ENCODE measurements around the gene ACHE. TPM values are rescaled to one million over a fixed set of nuclear protein-coding genes. Genes with fewer than 3 reads are reported as not detected.

ACHE gene
- total RNA-seq = 0.16 TPM in 1 of 2 replicates, not detected in the other

DNA sequence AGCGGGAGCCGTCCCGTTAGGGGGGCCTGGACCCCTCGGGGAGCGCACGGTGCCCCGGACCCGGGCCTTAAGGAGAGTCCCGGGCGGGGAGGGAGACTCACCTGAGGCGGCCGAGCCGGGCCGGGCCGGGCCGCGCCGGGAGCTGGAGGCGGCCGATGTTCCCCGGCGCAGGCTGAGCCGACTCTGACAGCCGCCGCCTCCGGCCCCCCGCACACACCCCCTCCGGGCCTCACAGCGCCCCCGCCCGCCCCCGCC lies at the start of gene ACHE:
TSS of gene ACHE (minus strand) at position 188 of the 255 bp plus-strand sequence. CDS start 1,656 bp downstream, outside the sequence.

DNA sequence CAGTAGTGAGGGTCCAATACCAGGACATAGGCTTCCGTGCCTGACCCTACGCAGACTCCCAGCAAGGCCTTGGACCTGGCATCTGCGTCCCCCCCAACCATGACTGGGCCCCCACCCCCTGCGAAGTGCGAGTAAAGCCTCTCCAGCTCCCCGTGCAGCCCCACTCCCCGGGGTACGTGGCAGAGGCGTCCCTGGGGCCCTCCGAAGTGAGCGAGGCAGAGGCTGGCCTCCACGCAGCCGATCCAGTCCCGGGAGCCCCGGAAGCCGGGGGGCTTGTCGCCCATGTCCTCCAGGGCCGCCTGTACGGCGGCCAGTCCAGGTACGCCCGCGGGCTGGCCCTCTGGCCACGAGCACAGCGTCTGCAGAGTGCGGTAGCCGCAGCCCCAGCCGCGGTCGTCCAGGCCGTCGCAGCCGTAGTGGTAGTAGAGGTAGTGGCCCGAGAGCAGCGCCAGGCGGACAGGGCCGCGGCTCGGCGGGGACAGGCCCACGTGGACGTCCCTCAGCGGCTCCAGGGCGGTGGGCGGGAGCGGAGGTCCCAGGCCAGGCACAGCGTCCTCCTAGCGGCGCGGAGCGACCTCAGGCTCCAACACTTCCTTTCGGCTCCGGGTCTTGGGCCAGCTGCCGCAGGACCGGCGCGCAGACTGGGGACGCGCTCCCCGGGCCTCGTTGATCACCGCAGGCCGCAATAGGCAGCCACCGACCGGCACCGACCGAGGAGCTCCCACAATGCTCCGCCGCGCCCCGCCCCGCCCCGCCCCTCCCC lies 6.5 kb downstream of the ACHE start, which contains the start of gene UFSP1:
TSS of gene UFSP1 (minus strand) at position 728 of the 763 bp plus-strand sequence. CDS start at position 284, 444 bp downstream.

DNA sequence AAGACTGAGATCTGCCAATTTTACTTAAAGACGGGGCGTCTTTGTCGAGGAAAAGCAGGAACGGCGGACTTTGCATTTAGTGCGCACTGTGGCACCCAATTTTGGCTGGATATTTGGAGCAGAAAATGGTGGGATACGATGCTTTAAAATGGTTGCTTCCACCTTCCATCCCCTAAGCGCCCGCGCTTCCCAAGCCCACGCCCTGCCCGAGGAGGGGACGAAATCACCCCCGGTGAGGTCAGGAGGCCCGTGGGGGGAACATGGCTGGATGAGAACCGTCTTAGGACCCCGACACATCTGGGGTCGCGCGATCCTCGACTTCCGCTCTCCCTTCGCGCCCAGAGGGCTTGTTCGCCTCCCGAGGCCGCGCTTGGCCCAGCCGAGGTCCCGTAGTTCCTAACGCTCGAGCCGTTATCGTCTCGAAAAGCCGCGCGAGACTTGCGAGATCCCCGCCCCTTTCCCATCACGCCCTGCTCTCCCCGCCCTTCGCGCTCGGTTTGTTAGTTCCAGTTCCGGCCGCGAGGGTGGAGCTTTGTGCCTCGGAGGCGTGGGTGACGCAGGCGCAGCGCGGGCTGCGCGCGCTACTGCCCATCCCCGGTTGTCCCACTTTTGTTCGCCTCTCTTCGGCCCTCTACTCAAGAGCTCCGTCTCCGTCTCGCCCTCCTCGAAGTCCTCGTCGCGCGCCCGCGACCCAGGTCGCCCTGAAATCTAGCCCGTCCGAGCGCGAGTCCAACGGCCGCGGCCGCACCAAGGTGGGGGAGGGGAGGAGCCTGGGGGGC lies 20.9 kb downstream of the ACHE start, which contains the start of gene SRRT:
TSS of gene SRRT (plus strand) at position 527 of the 779 bp plus-strand sequence. CDS start 488 bp downstream, outside the sequence.

DNA sequence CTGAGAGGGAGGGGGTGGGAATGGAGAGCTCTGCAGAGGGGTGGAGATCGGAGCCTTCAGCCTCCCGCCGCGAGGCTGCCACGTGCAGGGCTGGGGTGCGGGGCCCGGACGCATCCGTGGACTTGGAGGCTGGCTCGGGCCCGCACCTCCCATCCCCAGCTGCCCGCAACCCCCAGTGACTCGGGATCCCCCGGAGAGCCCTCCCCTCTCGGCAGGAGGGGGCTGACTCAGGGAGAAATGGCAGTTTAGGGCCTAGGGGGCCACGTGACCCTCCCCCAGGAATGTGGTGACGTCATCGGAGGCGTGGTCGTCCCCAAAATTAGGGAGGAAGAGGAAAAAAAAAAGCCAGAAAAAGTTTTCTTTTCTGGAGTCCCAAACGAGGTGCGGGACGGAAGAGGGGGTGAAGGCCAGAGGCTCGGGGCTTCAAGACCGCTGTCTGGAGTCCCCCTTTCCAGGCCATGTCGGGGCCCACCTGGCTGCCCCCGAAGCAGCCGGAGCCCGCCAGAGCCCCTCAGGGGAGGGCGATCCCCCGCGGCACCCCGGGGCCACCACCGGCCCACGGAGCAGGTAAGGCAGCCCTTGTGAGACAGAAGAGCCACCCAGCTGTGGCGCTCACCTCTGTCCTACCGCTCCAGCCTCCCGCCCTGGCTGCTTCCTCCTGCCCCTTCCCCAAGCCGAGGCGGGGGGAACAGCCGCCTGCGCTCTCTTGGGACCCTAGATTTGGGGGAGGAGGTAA lies 28.5 kb downstream of the ACHE start, which contains the start of gene TRIP6:
TSS of gene TRIP6 (plus strand) at position 348 of the 736 bp plus-strand sequence. CDS start at position 459, 111 bp downstream.

DNA sequence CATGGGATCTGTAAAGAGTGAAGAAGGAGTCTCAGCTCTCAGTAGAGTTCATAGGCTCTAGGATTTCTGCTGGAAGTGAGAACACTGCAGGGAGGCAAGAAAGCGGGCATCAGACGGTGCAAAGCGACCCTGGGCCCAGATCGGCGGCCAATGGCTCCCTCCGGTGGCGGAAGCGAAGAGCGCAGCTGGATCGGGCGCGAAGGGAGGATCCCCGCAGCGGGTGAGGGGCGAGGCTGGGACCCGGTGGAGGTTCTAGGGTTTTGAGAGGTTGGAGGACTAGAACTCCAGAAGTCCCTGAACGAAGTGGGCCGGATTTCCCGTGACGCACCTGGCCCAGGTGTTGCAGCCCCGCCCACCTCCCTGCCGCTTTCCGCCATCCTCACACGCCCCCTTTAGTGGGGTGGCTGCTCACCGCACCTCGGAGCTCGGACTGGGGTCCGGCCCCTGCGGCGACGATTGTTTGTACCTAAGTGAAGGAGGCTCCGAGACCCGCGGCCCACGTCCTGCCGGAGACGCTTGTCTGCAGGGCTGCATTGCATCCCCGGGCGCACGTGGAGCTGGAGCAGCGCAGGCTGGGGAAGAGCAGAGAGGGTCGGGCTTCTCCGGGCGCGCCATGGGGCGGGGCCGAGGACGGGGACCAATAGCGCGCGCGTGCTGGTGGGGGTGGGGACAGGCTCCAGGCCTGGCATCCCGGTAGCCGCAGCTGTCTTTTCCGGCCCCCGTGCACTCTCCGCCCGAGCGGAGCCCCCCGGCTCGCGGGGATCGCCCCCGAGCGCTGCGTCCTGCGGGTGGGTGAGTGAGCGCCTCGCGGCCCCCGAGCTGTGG lies 43.4 kb downstream of the ACHE start, which contains the start of gene SLC12A9:
TSS of gene SLC12A9 (plus strand) at position 666 of the 825 bp plus-strand sequence. CDS start 1,485 bp downstream, outside the sequence.

Other genes starting within 250 kb of the ACHE start
- not detected in 2 replicates for gene ACTL6B, start 239.4 kb downstream of the ACHE start, total RNA-seq
- gene GNB2, start 222.1 kb downstream of the ACHE start, total RNA-seq = 215 and 238 TPM in 2 replicates
- 11.0 and 15.0 TPM in 2 replicates for gene GIGYF1, start 201.6 kb downstream of the ACHE start, total RNA-seq
- gene POP7, start 189.8 kb downstream of the ACHE start, total RNA-seq = 21.5 and 28.7 TPM in 2 replicates
- gene EPO, start 175.4 kb downstream of the ACHE start, total RNA-seq = not detected in 2 replicates
- not detected in 2 replicates for gene ZAN, start 162.3 kb downstream of the ACHE start, total RNA-seq
- 44.4 and 46.8 TPM in 2 replicates for gene EPHB4, start 68.4 kb downstream of the ACHE start, total RNA-seq
- 13.4 and 16.2 TPM in 2 replicates for gene SLC12A9, start 43.2 kb downstream of the ACHE start, total RNA-seq
- 88.0 and 92.2 TPM in 2 replicates for gene TRIP6, start 28.5 kb downstream of the ACHE start, total RNA-seq
- gene SRRT, start 20.8 kb downstream of the ACHE start, total RNA-seq = 43.1 and 52.2 TPM in 2 replicates
- 0.49 and 6.0 TPM in 2 replicates for gene UFSP1, start 6.2 kb downstream of the ACHE start, total RNA-seq
- not detected in 2 replicates for gene MUC3A, start 53.6 kb upstream of the ACHE start, total RNA-seq
- 5.7 TPM in 1 of 2 replicates, not detected in the other for gene MUC12, start 73.7 kb upstream of the ACHE start, total RNA-seq
- gene MUC17, start 124.2 kb upstream of the ACHE start, total RNA-seq = not detected in 2 replicates
- gene TRIM56, start 189.6 kb upstream of the ACHE start, total RNA-seq = 10.8 and 14.7 TPM in 2 replicates
- gene SERPINE1, start 231.2 kb upstream of the ACHE start, total RNA-seq = 2,658 and 2,684 TPM in 2 replicates

Measured in cardiac atrium fibroblast (primary cell).